PC-3 (cell line): Measurements from ENCODE around the gene NEK8. TPM values are rescaled to one million over a fixed set of nuclear protein-coding genes. Genes with fewer than 3 reads are reported as not detected.

ENCODE experiments used
- ATAC-seq: fragments of 200-7000 bp; cut with Tn5 transposase; 2 replicates; pipeline ENCODE4 v1.9.1; 2020; ENCODE audit warnings: mild to moderate bottlenecking, moderate library complexity
- BruUV-seq: library from RNA; stranded (reverse); fragments of 400-500 nt; replicated peaks from 2 replicates; lab custom pipeline; 2021; lab: Mats Ljungman, UMichigan
- CTCF ChIA-PET: fragments of 300-600 bp; sonication (Branson Sonifier 250); formaldehyde crosslinking; loops from one replicate; lab custom pipeline; 2022; ENCODE audit warnings: antibody characterized with exemption; lab: Charles Lee
- POLR2A ChIA-PET: fragments of 300-600 bp; sonication (Branson Sonifier 250); formaldehyde crosslinking; loops from one replicate; lab custom pipeline; 2022; ENCODE audit warnings: antibody characterized with exemption; ENCODE audit not compliant: unreplicated experiment; lab: Charles Lee
- DNase-seq: peaks from one replicate; pipeline ENCODE4 v3.0.0-alpha.2; 2015
- H2AFZ ChIP-seq: fragments of 300-600 bp; sonication (generic); 2 replicates; pipeline ENCODE4 v1.6.0; 2016; ENCODE audit warnings: antibody characterized with exemption, low read length
- H3F3A ChIP-seq: fragments of 300-600 bp; sonication (generic); one replicate; pipeline ENCODE4 v1.6.0; 2017; ENCODE audit warnings: antibody characterized with exemption, low read length, control low read depth, mild to moderate bottlenecking; ENCODE audit not compliant: unreplicated experiment
- H3K27ac ChIP-seq: fragments of 300-600 bp; sonication (generic); 2 replicates; pipeline ENCODE4 v1.5.1; 2016; ENCODE audit warnings: mild to moderate bottlenecking, low read length
- H3K27me3 ChIP-seq: fragments of 300-600 bp; sonication (generic); 2 replicates; pipeline ENCODE4 v1.6.1; 2016; ENCODE audit warnings: low read length, mixed read lengths
- H3K36me3 ChIP-seq: fragments of 300-600 bp; sonication (generic); 2 replicates; pipeline ENCODE4 v1.6.1; 2016; ENCODE audit warnings: low read depth, mixed run types, low read length, mixed read lengths
- H3K4me1 ChIP-seq: fragments of 300-600 bp; sonication (generic); 2 replicates; pipeline ENCODE4 v1.5.1; 2016; ENCODE audit warnings: low read length; ENCODE audit not compliant: insufficient read depth
- H3K4me2 ChIP-seq: fragments of 300-600 bp; sonication (generic); 2 replicates; pipeline ENCODE4 v1.6.0; 2016; ENCODE audit warnings: low read length
- H3K4me3 ChIP-seq: fragments of 300-600 bp; sonication (generic); 2 replicates; pipeline ENCODE4 v1.5.1; 2016; ENCODE audit warnings: mild to moderate bottlenecking, low read length, mixed read lengths
- H3K79me2 ChIP-seq: fragments of 300-600 bp; sonication (generic); 2 replicates; pipeline ENCODE4 v1.6.1; 2017; ENCODE audit warnings: low read length, mixed read lengths
- H3K9ac ChIP-seq: fragments of 300-600 bp; sonication (generic); 2 replicates; pipeline ENCODE4 v1.6.0; 2016; ENCODE audit warnings: mild to moderate bottlenecking, low read length
- H3K9me2 ChIP-seq: fragments of 300-600 bp; sonication (generic); replicated peaks from 2 replicates; pipeline ENCODE4 v1.6.1; 2016; ENCODE audit warnings: mixed run types, low read length, mixed read lengths
- H3K9me3 ChIP-seq: fragments of 300-600 bp; sonication (generic); 2 replicates; pipeline ENCODE4 v1.6.1; 2016; ENCODE audit warnings: low read length, mixed read lengths
- H4K20me1 ChIP-seq: fragments of 300-600 bp; sonication (generic); 2 replicates; pipeline ENCODE4 v1.6.1; 2016; ENCODE audit warnings: low read length, mixed read lengths
- EZH2 ChIP-seq: fragments of 300-600 bp; sonication (generic); IDR thresholded peaks from one replicate; pipeline ENCODE4 v1.6.1; 2017; ENCODE audit warnings: antibody characterized with exemption, mild to moderate bottlenecking, low read length; ENCODE audit not compliant: unreplicated experiment
- EZH2phosphoT487 ChIP-seq: fragments of 300-600 bp; sonication (generic); IDR thresholded peaks from 2 replicates; pipeline ENCODE4 v1.6.1; 2018; ENCODE audit warnings: mild to moderate bottlenecking, antibody characterized with exemption, low read length, borderline replicate concordance
- intact Hi-C: fragments of 100-400 bp; cut with micrococcal nuclease; formaldehyde crosslinking; loops from 2 replicates; pipeline ENCODE4 v1.9.0; 2023
- total RNA-seq: library from RNA; depleted of rRNA; stranded (reverse); fragments of >200 nt; gene quantifications from 2 replicates; pipeline ENCODE4 v1.2.3, GENCODE V29; 2014
- TF ChIP-seq, protein P1 (sequence below): fragments of 300-600 bp; sonication (generic); conservative IDR thresholded peaks from 2 replicates; pipeline ENCODE4 v1.5.1; 2017; ENCODE audit warnings: antibody characterized with exemption, low read depth, mild to moderate bottlenecking, low read length

The NEK8 gene
- total RNA-seq, 1 experiment from 2014 or later, result 2.4 TPM

DNA sequence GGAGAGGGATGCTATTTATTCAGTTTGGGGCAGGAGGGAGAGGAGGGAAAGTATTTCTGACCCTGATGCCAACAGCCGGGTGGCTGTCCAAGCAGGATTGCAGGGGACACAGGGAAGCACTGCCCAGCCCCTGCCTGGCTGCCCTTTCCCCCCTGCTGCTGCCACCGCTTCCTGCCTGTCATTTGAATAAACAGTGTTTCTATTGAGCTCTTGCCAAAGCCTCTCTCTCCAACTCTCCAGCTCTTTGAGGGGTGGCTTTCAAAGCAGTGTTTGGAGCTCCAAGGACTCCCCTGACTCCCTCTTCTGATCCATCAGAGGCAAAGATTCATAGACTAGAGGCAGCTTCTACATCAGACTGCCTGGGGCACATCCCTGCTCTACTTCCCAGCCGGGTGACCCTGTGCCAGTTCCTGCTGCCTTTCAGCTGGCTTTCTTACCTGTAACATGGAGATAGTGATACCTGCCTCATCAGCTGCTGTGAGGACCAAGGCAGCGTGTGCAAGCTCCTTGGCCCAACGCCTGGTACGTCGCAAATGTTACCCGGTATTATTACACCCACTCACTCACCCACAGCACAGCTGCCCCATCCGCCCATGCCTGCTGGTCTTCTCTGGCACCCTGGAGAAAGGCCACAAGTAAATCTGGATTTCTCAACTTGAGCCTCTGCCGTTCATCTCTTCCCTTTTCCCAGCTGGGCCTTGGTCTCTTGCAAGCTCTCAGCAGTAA, 26.4 kb upstream of the NEK8 start:
- H3K4me3 ChIP-seq, result no peak overlapping the region
- H3K4me2 ChIP-seq, result no peak overlapping the region
- DNase-seq (no peak), ATAC-seq (no peak; the same call in 1 of the 2 replicates)
- no TSS peak for BruUV-seq
- no peaks in the 10 kb centered on the region for H3K27me3 ChIP-seq
- no peaks in the 10 kb centered on the region for H3K4me1 ChIP-seq
- TF ChIP-seq, protein P1, sequence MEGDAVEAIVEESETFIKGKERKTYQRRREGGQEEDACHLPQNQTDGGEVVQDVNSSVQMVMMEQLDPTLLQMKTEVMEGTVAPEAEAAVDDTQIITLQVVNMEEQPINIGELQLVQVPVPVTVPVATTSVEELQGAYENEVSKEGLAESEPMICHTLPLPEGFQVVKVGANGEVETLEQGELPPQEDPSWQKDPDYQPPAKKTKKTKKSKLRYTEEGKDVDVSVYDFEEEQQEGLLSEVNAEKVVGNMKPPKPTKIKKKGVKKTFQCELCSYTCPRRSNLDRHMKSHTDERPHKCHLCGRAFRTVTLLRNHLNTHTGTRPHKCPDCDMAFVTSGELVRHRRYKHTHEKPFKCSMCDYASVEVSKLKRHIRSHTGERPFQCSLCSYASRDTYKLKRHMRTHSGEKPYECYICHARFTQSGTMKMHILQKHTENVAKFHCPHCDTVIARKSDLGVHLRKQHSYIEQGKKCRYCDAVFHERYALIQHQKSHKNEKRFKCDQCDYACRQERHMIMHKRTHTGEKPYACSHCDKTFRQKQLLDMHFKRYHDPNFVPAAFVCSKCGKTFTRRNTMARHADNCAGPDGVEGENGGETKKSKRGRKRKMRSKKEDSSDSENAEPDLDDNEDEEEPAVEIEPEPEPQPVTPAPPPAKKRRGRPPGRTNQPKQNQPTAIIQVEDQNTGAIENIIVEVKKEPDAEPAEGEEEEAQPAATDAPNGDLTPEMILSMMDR, result no peak
- TF ChIP-seq EZH2 (no peak), EZH2phosphoT487 (no peak)
- no peaks in the 10 kb centered on the region for H3K9me2 ChIP-seq
- H3K36me3 ChIP-seq, result peaks cover 23% of the 10 kb centered on the region
- H3K9me3 ChIP-seq, result no peaks in the 10 kb centered on the region
- no peak overlapping the region for H2AFZ ChIP-seq
- no peaks in the 10 kb centered on the region for H4K20me1 ChIP-seq
- POLR2A ChIA-PET, result no interaction called here
- no peaks in the 10 kb centered on the region for H3F3A ChIP-seq
- CTCF ChIA-PET, result no interaction called here
- H3K27ac ChIP-seq, result no peak overlapping the region
- H3K79me2 ChIP-seq, result no peaks in the 10 kb centered on the region
- intact Hi-C loops, result no loop called here
- no peak overlapping the region for H3K9ac ChIP-seq

DNA sequence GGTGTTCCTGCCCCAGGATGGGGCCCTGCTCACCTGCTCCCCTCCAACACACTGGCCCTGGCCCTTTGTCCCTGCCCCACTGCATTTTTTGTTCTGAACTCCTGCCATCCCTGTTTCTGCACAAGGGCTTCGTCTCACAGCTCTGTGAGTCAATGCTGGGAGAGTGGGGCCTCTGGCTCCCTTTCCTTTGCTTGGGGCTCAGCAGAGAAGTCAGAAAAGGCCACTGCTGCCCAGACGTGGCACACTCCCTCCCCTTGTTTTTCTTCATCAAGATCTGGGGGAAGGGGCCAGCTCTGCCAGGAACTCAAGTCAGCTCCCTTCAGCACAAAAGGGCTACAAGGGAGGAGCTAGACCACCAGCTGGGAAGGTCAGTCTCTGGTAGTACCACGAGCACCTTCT, 25.8 kb upstream of the NEK8 start:
- CTCF ChIA-PET, result no interaction called here
- H2AFZ ChIP-seq, result no peak overlapping the region

More for the DNA sequence above, 25.8 kb upstream of the NEK8 start:
- Histone ChIP-seq H3F3A (no peaks in the 10 kb centered on the region), H3K79me2 (no peaks in the 10 kb centered on the region), H3K27me3 (no peaks in the 10 kb centered on the region), H3K4me1 (no peaks in the 10 kb centered on the region), H3K9me3 (no peaks in the 10 kb centered on the region), H3K9ac (no peak overlapping the region), H4K20me1 (no peaks in the 10 kb centered on the region), H3K9me2 (no peaks in the 10 kb centered on the region), H3K4me3 (no peak overlapping the region), H3K4me2 (no peak overlapping the region), H3K36me3 (peaks cover 20% of the 10 kb centered on the region), H3K27ac (no peak overlapping the region)
- intact Hi-C loops, result no loop called here
- BruUV-seq, result no TSS peak
- POLR2A ChIA-PET, result no interaction called here
- ATAC-seq (no peak), DNase-seq (no peak)
- TF ChIP-seq, protein P1, result no peak
- TF ChIP-seq EZH2, result no peak
- no peak for TF ChIP-seq EZH2phosphoT487
